Astrocyte (in vitro differentiated cells and primary cell): ENCODE results near the gene FAM81B. TPM values are rescaled to one million over a fixed set of nuclear protein-coding genes. Genes with fewer than 3 reads are reported as not detected.

Source experiments
- DNase-seq: peaks from one replicate; pipeline ENCODE4 v3.0.0-alpha.2; 2010; ENCODE audit warnings: low read depth
- FAIRE-seq: peaks from 2 replicates; lab custom pipeline; 2011; peaks lifted over from hg19 to GRCh38; lab: Jason Lieb, UNC
- H2AFZ ChIP-seq: 2 replicates; pipeline ENCODE4 v1.6.0; 2012; ENCODE audit warnings: low read depth, low read length, inconsistent platforms
- H3K27ac ChIP-seq: 2 replicates; pipeline ENCODE4 v1.5.1; 2011; ENCODE audit warnings: low read depth, low read length, inconsistent platforms
- H3K27me3 ChIP-seq: 2 replicates; pipeline ENCODE4 v1.6.0; 2011; ENCODE audit warnings: low read length, inconsistent platforms; ENCODE audit not compliant: insufficient read depth
- H3K36me3 ChIP-seq: 2 replicates; pipeline ENCODE4 v1.5.1; 2011; ENCODE audit warnings: low read length, inconsistent platforms; ENCODE audit not compliant: insufficient read depth
- H3K4me1 ChIP-seq: 2 replicates; pipeline ENCODE4 v1.5.1; 2011; ENCODE audit warnings: low read length, inconsistent platforms; ENCODE audit not compliant: insufficient read depth
- H3K4me2 ChIP-seq: 2 replicates; pipeline ENCODE4 v1.6.0; 2012; ENCODE audit warnings: low read length, inconsistent platforms
- H3K4me3 ChIP-seq: 2 replicates; pipeline ENCODE4 v1.5.1; 2011; ENCODE audit warnings: low read depth, mild to moderate bottlenecking, low read length, inconsistent platforms; ENCODE audit not compliant: insufficient read depth
- H3K79me2 ChIP-seq: 2 replicates; pipeline ENCODE4 v1.6.0; 2012; ENCODE audit warnings: mild to moderate bottlenecking, low read length, inconsistent platforms; ENCODE audit not compliant: insufficient read depth
- H3K9ac ChIP-seq: 2 replicates; pipeline ENCODE4 v1.6.0; 2012; ENCODE audit warnings: mild to moderate bottlenecking, low read length, inconsistent platforms
- H3K9me3 ChIP-seq: 2 replicates; pipeline ENCODE4 v1.5.1; 2012; ENCODE audit warnings: low read depth, mild to moderate bottlenecking, low read length, inconsistent platforms; ENCODE audit not compliant: insufficient read depth
- H4K20me1 ChIP-seq: 2 replicates; pipeline ENCODE4 v1.6.0; 2012; ENCODE audit warnings: low read length, inconsistent platforms; ENCODE audit not compliant: insufficient read depth
- H3K27ac Mint-ChIP-seq: one replicate; pipeline ENCODE4 v1.8.0; 2021; ENCODE audit warnings: mild to moderate bottlenecking, mixed read lengths; ENCODE audit not compliant: unreplicated experiment
- H3K27me3 Mint-ChIP-seq: one replicate; pipeline ENCODE4 v1.8.0; 2021; ENCODE audit warnings: low read depth, mixed read lengths; ENCODE audit not compliant: unreplicated experiment
- H3K36me3 Mint-ChIP-seq: one replicate; pipeline ENCODE4 v1.8.0; 2021; ENCODE audit warnings: low read depth, mixed read lengths; ENCODE audit not compliant: unreplicated experiment
- H3K4me1 Mint-ChIP-seq: one replicate; pipeline ENCODE4 v1.8.0; 2021; ENCODE audit warnings: low read depth, mixed read lengths; ENCODE audit not compliant: unreplicated experiment
- H3K4me3 Mint-ChIP-seq: one replicate; pipeline ENCODE4 v1.8.0; 2021; ENCODE audit warnings: mild to moderate bottlenecking, moderate library complexity, mixed read lengths; ENCODE audit not compliant: unreplicated experiment
- H3K9me3 Mint-ChIP-seq: one replicate; pipeline ENCODE4 v1.8.0; 2021; ENCODE audit warnings: mild to moderate bottlenecking, mixed read lengths; ENCODE audit not compliant: unreplicated experiment
- EZH2 ChIP-seq: IDR thresholded peaks from 2 replicates; pipeline ENCODE4 v1.6.1; 2012; ENCODE audit warnings: mild to moderate bottlenecking, low read length, inconsistent platforms; ENCODE audit not compliant: insufficient read depth
- total RNA-seq: library from RNA; stranded (reverse); gene quantifications from 2 replicates; pipeline ENCODE4 v1.2.1, GENCODE V29; 2021
- TF ChIP-seq, protein P1 (sequence below): IDR thresholded peaks from 2 replicates; pipeline ENCODE4 v1.5.1; 2011; ENCODE audit warnings: low read depth, mild to moderate bottlenecking, inconsistent platforms, low read length, moderate library complexity; ENCODE audit not compliant: insufficient read depth

FAM81B gene
- total RNA-seq, 1 donor from 2014 or later: 0.52 TPM

GRCh38 chr5:95350631-95351030 is 40.5 kb upstream of the FAM81B start:
- Histone ChIP-seq H3K4me3 (no peak overlapping the region), H3K9ac (no peak overlapping the region), H3K36me3 (no peaks in the 10 kb centered on the region), H3K4me1 (no peaks in the 10 kb centered on the region), H3K27ac (no peak overlapping the region), H3K9me3 (no peaks in the 10 kb centered on the region), H4K20me1 (no peaks in the 10 kb centered on the region), H3K4me2 (no peak overlapping the region), H3K79me2 (no peaks in the 10 kb centered on the region), H3K27me3 (no peaks in the 10 kb centered on the region), H2AFZ (no peak overlapping the region)
- no peaks in the 10 kb centered on the region for H3K4me1 Mint-ChIP-seq
- peaks cover 7% of the 10 kb centered on the region for H3K27me3 Mint-ChIP-seq
- DNase-seq: no peak
- FAIRE-seq: no peak
- H3K9me3 Mint-ChIP-seq: peaks cover 9% of the 10 kb centered on the region
- TF ChIP-seq, protein P1, sequence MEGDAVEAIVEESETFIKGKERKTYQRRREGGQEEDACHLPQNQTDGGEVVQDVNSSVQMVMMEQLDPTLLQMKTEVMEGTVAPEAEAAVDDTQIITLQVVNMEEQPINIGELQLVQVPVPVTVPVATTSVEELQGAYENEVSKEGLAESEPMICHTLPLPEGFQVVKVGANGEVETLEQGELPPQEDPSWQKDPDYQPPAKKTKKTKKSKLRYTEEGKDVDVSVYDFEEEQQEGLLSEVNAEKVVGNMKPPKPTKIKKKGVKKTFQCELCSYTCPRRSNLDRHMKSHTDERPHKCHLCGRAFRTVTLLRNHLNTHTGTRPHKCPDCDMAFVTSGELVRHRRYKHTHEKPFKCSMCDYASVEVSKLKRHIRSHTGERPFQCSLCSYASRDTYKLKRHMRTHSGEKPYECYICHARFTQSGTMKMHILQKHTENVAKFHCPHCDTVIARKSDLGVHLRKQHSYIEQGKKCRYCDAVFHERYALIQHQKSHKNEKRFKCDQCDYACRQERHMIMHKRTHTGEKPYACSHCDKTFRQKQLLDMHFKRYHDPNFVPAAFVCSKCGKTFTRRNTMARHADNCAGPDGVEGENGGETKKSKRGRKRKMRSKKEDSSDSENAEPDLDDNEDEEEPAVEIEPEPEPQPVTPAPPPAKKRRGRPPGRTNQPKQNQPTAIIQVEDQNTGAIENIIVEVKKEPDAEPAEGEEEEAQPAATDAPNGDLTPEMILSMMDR: no peak
- no peak for TF ChIP-seq EZH2
- H3K36me3 Mint-ChIP-seq: peaks cover 2% of the 10 kb centered on the region
- no peak overlapping the region for H3K27ac Mint-ChIP-seq
- H3K4me3 Mint-ChIP-seq: no peak overlapping the region

GRCh38 chr5:95352691-95353090 is 38.5 kb upstream of the FAM81B start:
- no peak overlapping the region for H3K4me3 Mint-ChIP-seq
- no peak overlapping the region for H3K27ac ChIP-seq
- H3K4me1 Mint-ChIP-seq: no peaks in the 10 kb centered on the region
- H3K4me3 ChIP-seq: no peak overlapping the region
- H3K27ac Mint-ChIP-seq: no peak overlapping the region
- H3K36me3 ChIP-seq: no peaks in the 10 kb centered on the region
- no peaks in the 10 kb centered on the region for H3K4me1 ChIP-seq
- no peaks in the 10 kb centered on the region for H3K9me3 ChIP-seq
- H3K27me3 ChIP-seq: no peaks in the 10 kb centered on the region
- H2AFZ ChIP-seq: no peak overlapping the region
- H3K79me2 ChIP-seq: no peaks in the 10 kb centered on the region
- H3K9me3 Mint-ChIP-seq: peaks cover 9% of the 10 kb centered on the region
- peaks cover 7% of the 10 kb centered on the region for H3K27me3 Mint-ChIP-seq
- no peak for DNase-seq
- no peak overlapping the region for H3K9ac ChIP-seq
- H3K36me3 Mint-ChIP-seq: peaks cover 2% of the 10 kb centered on the region
- FAIRE-seq: no peak
- no peak overlapping the region for H3K4me2 ChIP-seq
- TF ChIP-seq, protein P1: no peak
- no peak for TF ChIP-seq EZH2
- H4K20me1 ChIP-seq: no peaks in the 10 kb centered on the region

GRCh38 chr5:95358320-95358719 is 32.8 kb upstream of the FAM81B start:
- Histone ChIP-seq H3K27ac (no peak overlapping the region), H3K4me3 (no peak overlapping the region), H3K4me1 (no peaks in the 10 kb centered on the region), H3K27me3 (peaks cover 4% of the 10 kb centered on the region), H3K9ac (no peak overlapping the region), H3K4me2 (no peak overlapping the region), H4K20me1 (no peaks in the 10 kb centered on the region), H3K36me3 (no peaks in the 10 kb centered on the region), H2AFZ (no peak overlapping the region), H3K79me2 (no peaks in the 10 kb centered on the region), H3K9me3 (no peaks in the 10 kb centered on the region)
- H3K9me3 Mint-ChIP-seq: peaks cover 3% of the 10 kb centered on the region
- FAIRE-seq (no peak), DNase-seq (no peak)
- no peak for TF ChIP-seq EZH2
- TF ChIP-seq, protein P1: no peak
- H3K27ac Mint-ChIP-seq: no peak overlapping the region
- H3K27me3 Mint-ChIP-seq: peaks cover 2% of the 10 kb centered on the region
- H3K4me1 Mint-ChIP-seq: no peaks in the 10 kb centered on the region
- H3K36me3 Mint-ChIP-seq: no peaks in the 10 kb centered on the region
- no peak overlapping the region for H3K4me3 Mint-ChIP-seq
